Esophagus squamous epithelium (tissue), 5 donors: ENCODE results near the gene LAD1. TPM values are rescaled to one million over a fixed set of nuclear protein-coding genes. Genes with fewer than 3 reads are reported as not detected.

Experiments
- DNase-seq: peaks from one replicate; lab custom pipeline; 2025; lab: John Stamatoyannopoulos, UW
- H3K27ac ChIP-seq, 4 donors: fragments of 200-600 bp; sonication (generic); one replicate each; pipeline ENCODE4 v1.5.1; 2016 to 2019; ENCODE audit warnings: mild to moderate bottlenecking in 1 of 4
- H3K27me3 ChIP-seq, 4 donors: fragments of 200-600 bp; sonication (generic); 1 replicate in 3 of 4; 2 replicates in 1 of 4; pipeline versions ENCODE4 v1.5.1 to v1.6.0; 2017 to 2021; ENCODE audit warnings: antibody characterized with exemption in 1 of 4
- H3K36me3 ChIP-seq, 3 donors: fragments of 200-600 bp; sonication (generic); one replicate each; pipeline ENCODE4 v1.5.1; 2016 to 2019
- H3K4me1 ChIP-seq, 3 donors: fragments of 200-600 bp; sonication (generic); one replicate each; pipeline ENCODE4 v1.5.1; 2017 to 2019
- H3K4me3 ChIP-seq, 4 donors: fragments of 200-600 bp; sonication (generic); 1 replicate in 3 of 4; 2 replicates in 1 of 4; pipeline ENCODE4 v1.5.1; 2016 to 2019; ENCODE audit warnings: mild to moderate bottlenecking in 2 of 4, moderate library complexity in 1 of 4
- H3K9me3 ChIP-seq, 3 donors: fragments of 200-600 bp; sonication (generic); one replicate each; pipeline ENCODE4 v1.5.1; 2016 to 2019
- CTCF ChIP-seq, 6 experiments: fragments of 450-650 bp in 4 of 6; fragments of 200-600 bp in 2 of 6; sonication (generic) in 2 of 6; IDR thresholded peaks; one replicate each; pipeline ENCODE4 v1.5.1; 2016 to 2019; ENCODE audit warnings: antibody characterized with exemption in 6 of 6, mild to moderate bottlenecking in 4 of 6, moderate library complexity in 4 of 6
- POLR2A ChIP-seq, 4 donors: fragments of 450-650 bp; IDR thresholded peaks; one replicate each; pipeline ENCODE4 v1.6.1; 2017; ENCODE audit warnings: antibody characterized with exemption in 4 of 4, mild to moderate bottlenecking in 4 of 4, moderate library complexity in 3 of 4
- WGBS, 2 donors: methylation state at CpG; one replicate each; pipeline ENCODE4 v1.1.5; 2018; 5-methylcytosine and 5-hydroxymethylcytosine counted together
- intact Hi-C: fragments of 100-400 bp; cut with DNase I; formaldehyde crosslinking; loops from one replicate; pipeline ENCODE4 v1.15.0; 2022
- total RNA-seq, 4 donors: library from RNA; depleted of rRNA; stranded (reverse); fragments of >200 nt; gene quantifications; one replicate each; pipeline ENCODE4 v1.1.0, GENCODE V29; 2016
- donor health status: DM: yes; HTN: yes; CAD: no.

Gene LAD1
- total RNA-seq, 4 donors from 2014 or later = 242 to 377 (median 320) TPM

DNA sequence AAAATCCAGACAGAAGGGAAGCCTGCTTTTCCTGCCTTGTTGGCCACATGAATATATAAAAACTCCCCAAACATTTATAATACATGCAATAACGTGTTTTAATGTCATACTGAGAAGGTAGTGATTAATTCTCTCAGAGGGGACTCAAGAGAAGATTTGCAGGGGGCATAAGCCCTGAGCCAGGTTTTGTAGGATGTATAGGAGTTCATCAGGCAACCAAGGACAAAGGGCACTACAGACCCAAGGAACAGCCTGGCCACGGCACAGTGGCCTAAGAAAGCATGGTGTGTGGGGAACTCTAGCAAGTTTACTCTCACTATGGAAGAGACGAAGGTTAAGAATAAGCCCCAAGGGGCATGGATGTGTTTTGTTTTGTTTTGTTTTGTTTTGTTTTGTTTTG lies 37.8 kb upstream of the LAD1 start:
- Histone ChIP-seq H3K27ac (no peak overlapping the region), H3K4me3 (no peak overlapping the region), H3K27me3 (no peaks in the 10 kb centered on the region), H3K9me3 (no peaks in the 10 kb centered on the region), H3K4me1 (peaks cover 0 to 21% (median 10%) of the 10 kb centered on the region in 3 donors), H3K36me3 (no peaks in the 10 kb centered on the region)
- intact Hi-C loops = no loop called here
- DNase-seq = no peak
- TF ChIP-seq CTCF (IDR thresholded peaks at IDR 0.05) (no peak), POLR2A (IDR thresholded peaks at IDR 0.05) (no peak)
- 65% methylated on average over 3 of the region's 3 CpGs for WGBS, 2 donors

- TF ChIP-seq POLR2A (IDR thresholded peaks at IDR 0.05) = no peak
- H3K4me3 ChIP-seq = no peak overlapping the region
- no peak for DNase-seq
- 55 to 80% methylated on average over 5 of the region's 6 CpGs for WGBS, 2 donors
- H3K27me3 ChIP-seq = no peaks in the 10 kb centered on the region
- H3K9me3 ChIP-seq = no peaks in the 10 kb centered on the region
- H3K4me1 ChIP-seq = peaks cover 0 to 21% (median 10%) of the 10 kb centered on the region in 3 donors
- peak overlapping the region in 2 of 4 donors; percentile 45 to 75 for H3K27ac ChIP-seq
- no peaks in the 10 kb centered on the region for H3K36me3 ChIP-seq
- intact Hi-C loops = no loop called here
These were observed 37.3 kb upstream of the LAD1 start for GRCh38 chr1:201436393-201436792.

DNA sequence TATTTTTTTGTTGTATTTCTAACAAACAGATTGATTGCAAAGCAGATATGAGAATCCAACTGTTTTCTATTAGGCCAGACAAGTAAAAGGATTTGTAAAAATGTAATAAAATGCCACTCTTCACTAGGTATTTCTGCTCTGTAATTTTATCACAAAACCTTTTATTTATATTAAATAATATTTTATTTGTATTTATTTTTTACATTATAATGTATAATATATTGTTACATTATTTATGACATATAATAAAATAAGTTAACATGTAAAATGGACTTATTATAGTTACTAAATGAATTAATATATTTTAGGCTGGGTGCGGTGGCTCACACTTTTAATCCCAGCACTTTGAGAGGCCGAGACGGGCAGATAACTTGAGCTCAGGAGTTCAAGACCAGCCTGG lies 35.1 kb upstream of the LAD1 start:
- no peak for DNase-seq
- Histone ChIP-seq H3K4me3 (no peak overlapping the region), H3K9me3 (no peaks in the 10 kb centered on the region), H3K4me1 (peaks cover 0 to 26% (median 10%) of the 10 kb centered on the region in 3 donors), H3K27ac (no peak overlapping the region), H3K36me3 (no peaks in the 10 kb centered on the region), H3K27me3 (peaks cover 0 to 6% (median 0%) of the 10 kb centered on the region in 4 donors)
- intact Hi-C loops = no loop called here
- 96 to 98% methylated on average over 3 of the region's 3 CpGs for WGBS, 2 donors
- TF ChIP-seq POLR2A (IDR thresholded peaks at IDR 0.05) = no peak
- no peak for TF ChIP-seq CTCF (IDR thresholded peaks at IDR 0.05)

DNA sequence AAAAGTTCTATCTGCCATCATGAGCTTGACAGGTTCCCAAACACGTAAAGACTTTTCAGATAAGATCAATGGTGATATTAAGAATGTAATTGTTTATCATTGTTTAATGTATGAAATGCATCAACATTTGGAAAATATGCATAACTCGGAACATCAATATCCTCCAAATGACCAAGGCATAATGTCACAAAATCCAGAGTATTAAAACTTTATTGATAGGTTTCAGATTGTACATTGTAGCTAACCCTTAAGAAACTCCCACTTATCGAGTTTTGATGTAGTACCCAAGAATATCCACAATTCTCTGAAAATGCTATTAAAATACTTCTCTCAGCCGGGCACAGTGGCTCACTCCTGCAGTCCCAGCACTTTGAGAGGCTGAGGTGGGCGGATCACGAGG lies 34.5 kb upstream of the LAD1 start:
- intact Hi-C loops = no loop called here
- peaks cover 0 to 26% (median 10%) of the 10 kb centered on the region in 3 donors for H3K4me1 ChIP-seq
- H3K27ac ChIP-seq = no peak overlapping the region
- 80 to 87% methylated on average over 6 of the region's 6 CpGs for WGBS, 2 donors
- no peaks in the 10 kb centered on the region for H3K9me3 ChIP-seq
- H3K36me3 ChIP-seq = no peaks in the 10 kb centered on the region
- no peak overlapping the region for H3K4me3 ChIP-seq
- TF ChIP-seq POLR2A (IDR thresholded peaks at IDR 0.05) (no peak), CTCF (IDR thresholded peaks at IDR 0.05) (no peak)
- peaks cover 0 to 6% (median 0%) of the 10 kb centered on the region in 4 donors for H3K27me3 ChIP-seq
- DNase-seq = no peak

GRCh38 chr1:201430776-201431175 lies 31.7 kb upstream of the LAD1 start:
- Histone ChIP-seq H3K9me3 (no peaks in the 10 kb centered on the region), H3K27me3 (peaks cover 0 to 6% (median 0%) of the 10 kb centered on the region in 4 donors), H3K4me1 (peaks cover 0 to 28% (median 3%) of the 10 kb centered on the region in 3 donors), H3K4me3 (no peak overlapping the region), H3K36me3 (no peaks in the 10 kb centered on the region), H3K27ac (no peak overlapping the region)
- 40 to 61% methylated on average over 1 to 2 of the region's 4 CpGs for WGBS, 2 donors
- intact Hi-C loops = no loop called here
- TF ChIP-seq POLR2A (IDR thresholded peaks at IDR 0.05) (no peak), CTCF (IDR thresholded peaks at IDR 0.05) (no peak)
- no peak for DNase-seq
